Heart left ventricle (tissue), 16 donors: ENCODE results near the gene COX8C. TPM values are rescaled to one million over a fixed set of nuclear protein-coding genes. Genes with fewer than 3 reads are reported as not detected.

Source experiments
- ATAC-seq, 4 donors: fragments of 200-7000 bp; cut with Tn5 transposase; one replicate each; pipeline ENCODE4 v1.9.1; 2020 to 2022; ENCODE audit warnings: moderate library complexity in 4 of 4, mild to moderate bottlenecking in 3 of 4, moderate number of reproducible peaks in 1 of 4
- DNase-seq, 5 donors: peaks; one replicate each; pipeline ENCODE4 v3.0.0-alpha.2; 2020
- H3K27ac ChIP-seq, 12 donors: fragments of 200-600 bp; sonication (generic) in 4 of 12; one replicate each; pipeline versions ENCODE4 v1.5.0 to v1.8.0; 2016 to 2022; ENCODE audit warnings: mild to moderate bottlenecking in 2 of 12
- H3K27me3 ChIP-seq, 9 donors: fragments of 200-600 bp; sonication (generic) in 2 of 9; one replicate each; pipeline versions ENCODE4 v1.5.1 to v1.8.0; 2016 to 2022; ENCODE audit warnings: mild to moderate bottlenecking in 3 of 9
- H3K36me3 ChIP-seq, 9 donors: fragments of 200-600 bp; sonication (generic) in 2 of 9; one replicate each; pipeline versions ENCODE4 v1.5.0 to v1.8.0; 2018 to 2022; ENCODE audit warnings: mild to moderate bottlenecking in 2 of 9
- H3K4me1 ChIP-seq, 12 donors: fragments of 200-600 bp; sonication (generic) in 4 of 12; one replicate each; pipeline versions ENCODE4 v1.5.0 to v1.8.0; 2016 to 2022; ENCODE audit warnings: mild to moderate bottlenecking in 3 of 12
- H3K4me3 ChIP-seq, 12 donors: fragments of 200-600 bp; sonication (generic) in 4 of 12; one replicate each; pipeline versions ENCODE4 v1.5.0 to v1.8.0; 2017 to 2022; ENCODE audit warnings: mild to moderate bottlenecking in 9 of 12, moderate library complexity in 4 of 12
- H3K9me3 ChIP-seq, 12 donors: fragments of 200-600 bp; sonication (generic) in 4 of 12; one replicate each; pipeline versions ENCODE4 v1.5.0 to v1.8.0; 2016 to 2022; ENCODE audit warnings: mild to moderate bottlenecking in 1 of 12
- CTCF ChIP-seq, 12 donors: fragments of 200-600 bp; sonication (generic) in 4 of 12; IDR thresholded peaks; one replicate each; pipeline versions ENCODE4 v1.5.0 to v1.8.0; 2018 to 2022; ENCODE audit warnings: antibody characterized with exemption in 12 of 12, mild to moderate bottlenecking in 5 of 12
- POLR2A ChIP-seq, 2 donors: fragments of 450-650 bp; IDR thresholded peaks; one replicate each; pipeline ENCODE4 v1.6.1; 2017; ENCODE audit warnings: antibody characterized with exemption in 2 of 2, mild to moderate bottlenecking in 2 of 2, moderate library complexity in 2 of 2
- WGBS, 4 donors: extraction: QIAGEN DNeasy Blood & Tissue Kit in 2 of 4; methylation state at CpG; one replicate each; pipeline versions ENCODE4 v1.1.5 to v1.1.7; 2013 to 2018; 5-methylcytosine and 5-hydroxymethylcytosine counted together
- intact Hi-C, 10 donors: fragments of 100-400 bp; cut with DNase I; formaldehyde crosslinking; loops; one replicate each; pipeline versions ENCODE4 v1.11.1 to v1.14.2; 2022
- polyA plus RNA-seq, 2 donors: library from polyadenylated mRNA; stranded (reverse); fragments of 200-250 nt; gene quantifications; one replicate each; pipeline ENCODE4 v1.2.3, GENCODE V29; 2013
- total RNA-seq, 9 donors: library from RNA; depleted of rRNA in 2 of 9; stranded (reverse); fragments of >200 nt in 2 of 9; fragmentation: NEBNext Ultra II Directional in 3 of 9; extraction: Animal tissue kit (Norgen Biotek cat#: 25700) in 3 of 9; gene quantifications; one replicate each; pipeline versions ENCODE4 v1.1.0 to v1.2.4, GENCODE V29; 2016 to 2023
- donor health status: ischemic (EF 13 %, LVEDD 7.1; RV severe dilation, severe dysfunction).
- donor health status: healthy with polysubstance abuse.
- donor health status: DM: no; HTN: yes; CAD: no.
- donor health status: DM: no; HTN: no; CAD: no.
- donor health status: ischemic (EF 25% LVEDD 6.9; RV normal size, moderate dysfunction).
- donor health status: ischemic (EF 25% LVEDD 5.7; RV mildly dilated, moderate dysfunction).
- donor health status: healthy.
- donor health status: DM: yes; HTN: yes; CAD: no.
- donor health status: ischemic (EF 35%, LVEDD 5.7; RV mildly dilated, moderate dysfunction).
- donor health status: nonischemic (EF 11% LVEDD 7.7; RV severe dilation, severe dysfunction).
- donor health status: DM: yes; HTN: yes; CAD: no.
- donor health status: PGD.
- donor health status: ischemic (EF 29% LVEDD 5.4; RV normal size, mild dysfunction).
- donor health status: nonischemic (EF 23%, LVEDD 6.1; RV moderate dilation, normal function).

Gene COX8C
- total and polyA plus RNA-seq, 11 donors, result 0.60 to 2.0 (median 0.89) TPM; not detected in 5

GRCh38 chr14:93368996-93369712 is 22.2 kb downstream of the COX8C start:
- Histone ChIP-seq H3K9me3 (peaks cover 0 to 13% (median 0%) of the 10 kb centered on the region in 12 donors), H3K27me3 (no peaks in the 10 kb centered on the region), H3K4me3 (no peak overlapping the region), H3K36me3 (no peaks in the 10 kb centered on the region), H3K27ac (peak overlapping the region in 1 of 12 donors; percentile 40), H3K4me1 (peaks cover 0 to 9% (median 0%) of the 10 kb centered on the region in 12 donors)
- TF ChIP-seq POLR2A (IDR thresholded peaks at IDR 0.05), result no peak
- DNase-seq, result no peak
- no peak for ATAC-seq
- WGBS, 4 donors, result 69 to 79% (median 72%) methylated on average over 5 of the region's 5 CpGs
- intact Hi-C loops, result no loop called here

GRCh38 chr14:93369713-93370266 is 22.8 kb downstream of the COX8C start:
- Histone ChIP-seq H3K4me1 (peaks cover 0 to 9% (median 0%) of the 10 kb centered on the region in 12 donors), H3K4me3 (no peak overlapping the region), H3K27ac (peak overlapping the region in 1 of 12 donors; percentile 40), H3K27me3 (no peaks in the 10 kb centered on the region), H3K9me3 (peaks cover 0 to 16% (median 0%) of the 10 kb centered on the region in 12 donors), H3K36me3 (no peaks in the 10 kb centered on the region)
- TF ChIP-seq CTCF (IDR thresholded peaks at IDR 0.05) (no peak), POLR2A (IDR thresholded peaks at IDR 0.05) (no peak)
- DNase-seq (no peak), ATAC-seq (peak in 1 of 4 donors; percentile 34)
- 71 to 83% (median 75%) methylated on average over 4 of the region's 4 CpGs for WGBS, 4 donors
- intact Hi-C loops, result no loop called here

- no peaks in the 10 kb centered on the region for H3K4me1 ChIP-seq
- TF ChIP-seq CTCF (IDR thresholded peaks at IDR 0.05), result no peak
- TF ChIP-seq POLR2A (IDR thresholded peaks at IDR 0.05), result no peak
- intact Hi-C loops, result no loop called here
- no peak overlapping the region for H3K4me3 ChIP-seq
- no peaks in the 10 kb centered on the region for H3K27me3 ChIP-seq
- DNase-seq (no peak), ATAC-seq (no peak)
- H3K27ac ChIP-seq, result no peak overlapping the region
- 80 to 90% (median 85%) methylated on average over 6 of the region's 6 CpGs for whole genome bisulfite sequencing, 4 donors
- no peaks in the 10 kb centered on the region for H3K36me3 ChIP-seq
- peaks cover 0 to 16% (median 0%) of the 10 kb centered on the region in 12 donors for H3K9me3 ChIP-seq
Measured at GRCh38 chr14:93375673-93376156, 28.7 kb downstream of the COX8C start.

GRCh38 chr14:93379831-93380230 is 32.8 kb downstream of the COX8C start:
- Histone ChIP-seq H3K36me3 (no peaks in the 10 kb centered on the region), H3K4me3 (no peak overlapping the region), H3K27ac (no peak overlapping the region), H3K27me3 (no peaks in the 10 kb centered on the region), H3K4me1 (no peaks in the 10 kb centered on the region), H3K9me3 (no peaks in the 10 kb centered on the region)
- TF ChIP-seq POLR2A (IDR thresholded peaks at IDR 0.05) (no peak), CTCF (IDR thresholded peaks at IDR 0.05) (no peak)
- DNase-seq (no peak), ATAC-seq (no peak)
- intact Hi-C loops, result no loop called here
- WGBS, 4 donors, result 58 to 71% (median 69%) methylated on average over 1 of the region's 1 CpG
